B cell (primary cell): ENCODE data around the gene ZWILCH. TPM values are rescaled to one million over a fixed set of nuclear protein-coding genes. Genes with fewer than 3 reads are reported as not detected.

Experiments used
- ATAC-seq: fragments of 200-7000 bp; cut with Tn5 transposase; one replicate; pipeline ENCODE4 v1.10.0; 2021; ENCODE audit warnings: low read depth, mild to moderate bottlenecking, moderate number of reproducible peaks, moderate library complexity
- CTCF ChIA-PET: fragments of 350-600 bp; sonication (Branson Sonifier 250); formaldehyde crosslinking; loops from one replicate; lab custom pipeline; 2021; ENCODE audit warnings: antibody characterized with exemption, inconsistent platforms; lab: Charles Lee
- POLR2A ChIA-PET: fragments of 350-600 bp; sonication (Branson Sonifier 250); formaldehyde crosslinking; loops from one replicate; lab custom pipeline; 2021; ENCODE audit warnings: antibody characterized with exemption; lab: Charles Lee
- DNase-seq: peaks from one replicate; pipeline ENCODE4 v3.0.0; 2013
- H2AFZ ChIP-seq: 2 replicates; pipeline ENCODE4 v1.6.1; 2012; ENCODE audit warnings: mild to moderate bottlenecking, low read depth, low read length; ENCODE audit not compliant: insufficient read depth, poor library complexity, severe bottlenecking
- H3K27ac ChIP-seq, 2 donors: 1 replicate in 1 of 2; 2 replicates in 1 of 2; pipeline ENCODE4 v1.5.1; 2012 to 2013; ENCODE audit warnings: low read length in 2 of 2, mild to moderate bottlenecking in 2 of 2, moderate library complexity in 1 of 2
- H3K27me3 ChIP-seq, 4 experiments: fragments of 200-600 bp in 1 of 4; sonication (generic) in 1 of 4; replicated peaks in 1 of 4; 1 replicate in 2 of 4; 2 replicates in 2 of 4; pipeline versions ENCODE4 v1.6.1 to v1.7.0; 2013 to 2016; ENCODE audit warnings: low read length in 3 of 4, mild to moderate bottlenecking in 2 of 4, mixed read lengths in 1 of 4, moderate library complexity in 1 of 4; ENCODE audit not compliant: insufficient read depth in 4 of 4, control insufficient read depth in 3 of 4; ENCODE audit errors: control extremely low read depth in 1 of 4
- H3K36me3 ChIP-seq, 2 experiments: replicated peaks in 1 of 2; 1 replicate in 1 of 2; 2 replicates in 1 of 2; pipeline versions ENCODE4 v1.6.1 to v1.7.1; 2013; ENCODE audit warnings: low read length in 1 of 2; ENCODE audit not compliant: insufficient read depth in 2 of 2, control insufficient read depth in 1 of 2; ENCODE audit errors: control extremely low read depth in 1 of 2, extremely low read depth in 1 of 2
- H3K4me1 ChIP-seq, 2 donors: fragments of 200-600 bp in 1 of 2; sonication (generic) in 1 of 2; 1 replicate in 1 of 2; 2 replicates in 1 of 2; pipeline versions ENCODE4 v1.5.1 to v1.6.1; 2013 to 2017; ENCODE audit warnings: low read length in 2 of 2; ENCODE audit not compliant: control insufficient read depth in 2 of 2, insufficient read depth in 2 of 2
- H3K4me2 ChIP-seq: replicated peaks from 2 replicates; pipeline ENCODE3; 2012; ENCODE audit warnings: mild to moderate bottlenecking, low read depth, low read length; ENCODE audit not compliant: poor library complexity, severe bottlenecking
- H3K4me3 ChIP-seq, 5 experiments: fragments of 200-600 bp in 1 of 5; sonication (generic) in 1 of 5; 1 replicate in 3 of 5; 2 replicates in 2 of 5; pipeline versions ENCODE4 v1.5.1 to v1.7.0; 2011 to 2016; ENCODE audit warnings: low read length in 4 of 5, mild to moderate bottlenecking in 4 of 5, low read depth in 2 of 5, control low read depth in 1 of 5, moderate library complexity in 1 of 5; ENCODE audit not compliant: insufficient read depth in 1 of 5; ENCODE audit errors: control extremely low read depth in 1 of 5, extremely low read depth in 1 of 5
- H3K79me2 ChIP-seq: fragments of 200-600 bp; sonication (generic); one replicate; pipeline ENCODE4 v1.6.0; 2016; ENCODE audit warnings: low read length; ENCODE audit not compliant: control insufficient read depth, insufficient read depth
- H3K9ac ChIP-seq: fragments of 200-600 bp; sonication (generic); 2 replicates; pipeline ENCODE4 v1.6.1; 2017; ENCODE audit warnings: mild to moderate bottlenecking, low read length, moderate library complexity
- H3K9me3 ChIP-seq, 3 donors: one replicate each; pipeline versions ENCODE4 v1.6.1 to v1.7.1; 2013; ENCODE audit warnings: low read length in 2 of 3; ENCODE audit not compliant: control insufficient read depth in 2 of 3, insufficient read depth in 1 of 3; ENCODE audit errors: control extremely low read depth in 1 of 3
- H4K20me1 ChIP-seq: 2 replicates; pipeline ENCODE4 v1.6.0; 2012; ENCODE audit warnings: mild to moderate bottlenecking, low read length; ENCODE audit not compliant: insufficient read depth, control insufficient read depth, poor library complexity, severe bottlenecking
- H3K27ac Mint-ChIP-seq: one replicate; pipeline ENCODE4 v1.8.0; 2021; ENCODE audit warnings: mixed read lengths
- H3K27me3 Mint-ChIP-seq: one replicate; pipeline ENCODE4 v1.8.0; 2021; ENCODE audit warnings: mixed read lengths
- H3K4me1 Mint-ChIP-seq: one replicate; pipeline ENCODE4 v1.8.0; 2021; ENCODE audit warnings: mixed read lengths
- H3K4me3 Mint-ChIP-seq: one replicate; pipeline ENCODE4 v1.8.0; 2021; ENCODE audit warnings: mixed read lengths
- H3K9me3 Mint-ChIP-seq: one replicate; pipeline ENCODE4 v1.8.0; 2022; ENCODE audit warnings: mixed read lengths; ENCODE audit not compliant: insufficient read depth
- CTCF ChIP-seq: fragments of 200-600 bp; IDR thresholded peaks from one replicate; pipeline ENCODE4 v1.8.0; 2022; ENCODE audit warnings: antibody characterized with exemption, mild to moderate bottlenecking
- EZH2 ChIP-seq: IDR thresholded peaks from 2 replicates; pipeline ENCODE4 v1.6.1; 2012; ENCODE audit warnings: borderline replicate concordance, low read depth, mild to moderate bottlenecking, moderate library complexity, low read length; ENCODE audit not compliant: insufficient read depth, poor library complexity, severe bottlenecking
- WGBS: methylation state at CpG from one replicate; pipeline ENCODE4 v1.1.5; 2013; ENCODE audit warnings: missing lambda C conversion rate; ENCODE audit not compliant: insufficient coverage; 5-methylcytosine and 5-hydroxymethylcytosine counted together
- intact Hi-C: fragments of 100-400 bp; cut with micrococcal nuclease; formaldehyde crosslinking; loops from one replicate; pipeline ENCODE4 v1.10.0; 2022
- polyA plus RNA-seq: library from polyadenylated mRNA; depleted of rRNA; stranded (reverse); fragments of >200 nt; gene quantifications from 2 replicates; pipeline ENCODE4 v1.2.3, GENCODE V29; 2012
- total RNA-seq, 2 donors: library from RNA; stranded (reverse); fragments of 120-200 nt in 1 of 2; gene quantifications; 1 replicate in 1 of 2; 2 replicates in 1 of 2; pipeline versions ENCODE4 v1.2.3 to v1.2.4, GENCODE V29; 2013 to 2022

Gene ZWILCH
- total and polyA plus RNA-seq, 2 donors (not counting 1 experiment from before 2014, with no cell fraction given): 2.8 to 11.3 TPM

- H3K4me3 ChIP-seq: no peak overlapping the region
- H3K27ac Mint-ChIP-seq: peak overlapping the region; percentile 54
These were observed 28.1 kb upstream of the ZWILCH start for GRCh38 chr15:66477011-66477410.

GRCh38 chr15:66480267-66480666 lies 24.9 kb upstream of the ZWILCH start:
- Histone ChIP-seq H3K36me3 (peaks cover 0 to 28% of the 10 kb centered on the region in 2 experiments), H3K4me2 (no peak overlapping the region), H3K27me3 (no peaks in the 10 kb centered on the region), H3K9me3 (no peaks in the 10 kb centered on the region), H3K4me3 (no peak overlapping the region), H3K4me1 (no peaks in the 10 kb centered on the region), H3K9ac (no peak overlapping the region), H3K79me2 (no peaks in the 10 kb centered on the region), H2AFZ (no peak overlapping the region), H3K27ac (no peak overlapping the region), H4K20me1 (no peaks in the 10 kb centered on the region)
- no peak for ATAC-seq
- whole genome bisulfite sequencing: 100% methylated on average over 1 of the region's 6 CpGs
- Mint-ChIP-seq H3K27ac (no peak overlapping the region), H3K4me3 (no peak overlapping the region), H3K27me3 (no peaks in the 10 kb centered on the region), H3K9me3 (no peaks in the 10 kb centered on the region), H3K4me1 (no peaks in the 10 kb centered on the region)
- intact Hi-C loops: no loop called here
- ChIA-PET POLR2A (no interaction called here), CTCF (no interaction called here)
- no peak for TF ChIP-seq EZH2
- TF ChIP-seq CTCF: no peak
- no peak for DNase-seq

More at GRCh38 chr15:66477011-66477410, 28.1 kb upstream of the ZWILCH start:
- Mint-ChIP-seq H3K4me1 (peaks cover 9% of the 10 kb centered on the region), H3K27me3 (no peaks in the 10 kb centered on the region), H3K4me3 (no peak overlapping the region), H3K9me3 (no peaks in the 10 kb centered on the region)
- Histone ChIP-seq H3K4me1 (peaks cover 4 to 9% of the 10 kb centered on the region in 2 donors), H3K27ac (no peak overlapping the region), H3K79me2 (no peaks in the 10 kb centered on the region), H3K36me3 (peaks cover 0 to 11% of the 10 kb centered on the region in 2 experiments), H3K27me3 (no peaks in the 10 kb centered on the region), H2AFZ (no peak overlapping the region), H3K9me3 (no peaks in the 10 kb centered on the region), H3K4me2 (no peak overlapping the region), H4K20me1 (no peaks in the 10 kb centered on the region), H3K9ac (no peak overlapping the region)
- ChIA-PET POLR2A (no interaction called here), CTCF (no interaction called here)
- ATAC-seq: no peak
- intact Hi-C loops: no loop called here
- TF ChIP-seq CTCF (no peak), EZH2 (no peak)
- DNase-seq: no peak
- 100% methylated on average over 2 of the region's 2 CpGs for WGBS
